Neural crest cell (in vitro differentiated cells): ENCODE results near the gene TFAP2E. TPM values are rescaled to one million over a fixed set of nuclear protein-coding genes. Genes with fewer than 3 reads are reported as not detected.

Source experiments
- DNase-seq: peaks from one replicate; pipeline ENCODE4 v3.0.0; 2021; ENCODE audit warnings: low read depth, mixed read lengths, low spot score
- H3K27ac Mint-ChIP-seq: one replicate; pipeline ENCODE4 v1.8.0; 2021; ENCODE audit warnings: mild to moderate bottlenecking, mixed read lengths; ENCODE audit not compliant: unreplicated experiment
- H3K27me3 Mint-ChIP-seq: 2 replicates; pipeline ENCODE4 v1.8.0; 2021; ENCODE audit warnings: low read depth, mild to moderate bottlenecking, mixed read lengths
- H3K36me3 Mint-ChIP-seq: 2 replicates; pipeline ENCODE4 v1.8.0; 2021; ENCODE audit warnings: low read depth, mild to moderate bottlenecking, mixed read lengths
- H3K4me1 Mint-ChIP-seq: 2 replicates; pipeline ENCODE4 v1.8.0; 2021; ENCODE audit warnings: mixed read lengths
- H3K4me3 Mint-ChIP-seq: one replicate; pipeline ENCODE4 v1.8.0; 2021; ENCODE audit warnings: mild to moderate bottlenecking, mixed read lengths
- H3K9me3 Mint-ChIP-seq: 2 replicates; pipeline ENCODE4 v1.8.0; 2021; ENCODE audit warnings: mixed read lengths
- CTCF ChIP-seq: fragments of 200-600 bp; sonication (generic); conservative IDR thresholded peaks from 2 replicates; pipeline ENCODE4 v1.5.0; 2021; ENCODE audit warnings: antibody characterized with exemption, mild to moderate bottlenecking
- total RNA-seq: library from RNA; stranded (reverse); gene quantifications from 2 replicates; pipeline ENCODE4 v1.2.1, GENCODE V29; 2021

Gene TFAP2E
- total RNA-seq, 1 donor from 2014 or later, result 0.61 TPM

- peaks cover 35% of the 10 kb centered on the region for H3K4me1 Mint-ChIP-seq
- H3K27me3 Mint-ChIP-seq, result no peaks in the 10 kb centered on the region
- H3K4me3 Mint-ChIP-seq, result peak overlapping the region; percentile 94
- no peak overlapping the region for H3K27ac Mint-ChIP-seq
- H3K36me3 Mint-ChIP-seq, result no peaks in the 10 kb centered on the region
- DNase-seq, result no peak
- TF ChIP-seq CTCF, result no peak
- no peaks in the 10 kb centered on the region for H3K9me3 Mint-ChIP-seq
Observed at GRCh38 chr1:35554266-35555211, 18.6 kb upstream of the TFAP2E start.

GRCh38 chr1:35555212-35555584 lies 17.9 kb upstream of the TFAP2E start:
- H3K36me3 Mint-ChIP-seq, result no peaks in the 10 kb centered on the region
- no peak for TF ChIP-seq CTCF
- H3K4me1 Mint-ChIP-seq, result peaks cover 36% of the 10 kb centered on the region
- DNase-seq, result no peak
- no peaks in the 10 kb centered on the region for H3K27me3 Mint-ChIP-seq
- no peak overlapping the region for H3K27ac Mint-ChIP-seq
- H3K9me3 Mint-ChIP-seq, result no peaks in the 10 kb centered on the region
- peak overlapping the region; percentile 94 for H3K4me3 Mint-ChIP-seq

DNA sequence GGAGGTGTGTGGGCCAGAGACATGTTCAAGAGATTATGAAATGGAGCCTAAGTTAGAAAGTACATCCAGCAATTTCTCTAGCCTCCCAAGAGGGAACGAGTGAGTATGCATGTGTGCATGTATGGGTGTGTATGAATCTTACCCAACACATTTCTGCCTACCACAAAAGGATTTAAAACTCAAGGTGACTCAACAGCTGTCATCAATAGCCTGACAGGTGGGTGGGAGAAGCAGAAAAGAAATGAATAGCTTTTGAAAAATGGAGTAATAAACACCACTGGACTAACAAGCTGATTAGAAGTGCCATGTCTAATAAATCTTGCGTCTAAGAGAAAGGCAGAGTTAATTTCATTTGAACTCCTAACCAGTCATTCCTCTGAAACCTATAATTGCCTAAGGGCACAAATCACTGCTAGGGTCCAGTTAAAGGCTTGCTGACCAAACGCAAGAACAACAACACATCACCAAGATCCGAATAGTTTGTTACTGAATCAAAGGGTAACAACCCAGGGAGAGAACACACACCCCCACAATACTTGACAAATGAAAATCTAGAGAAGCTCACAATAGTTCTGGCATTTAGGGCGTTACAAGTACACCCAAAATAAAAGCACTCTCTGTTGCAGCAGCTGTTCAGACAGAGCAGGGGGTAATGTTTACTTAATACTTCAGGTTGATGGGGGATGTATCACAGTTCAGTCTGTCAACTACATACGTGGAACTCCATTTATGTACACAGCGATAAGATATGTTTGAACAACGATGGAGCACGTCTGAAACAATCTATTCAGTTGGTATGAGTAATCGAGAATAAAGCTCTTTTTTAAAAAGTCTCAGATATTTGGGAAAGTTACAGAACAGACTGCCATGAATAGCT lies 17.3 kb upstream of the TFAP2E start:
- no peak for TF ChIP-seq CTCF
- Mint-ChIP-seq H3K36me3 (no peaks in the 10 kb centered on the region), H3K27me3 (no peaks in the 10 kb centered on the region), H3K4me3 (peak overlapping the region; percentile 94), H3K4me1 (peaks cover 36% of the 10 kb centered on the region), H3K27ac (no peak overlapping the region), H3K9me3 (no peaks in the 10 kb centered on the region)
- no peak for DNase-seq

GRCh38 chr1:35556484-35557117 lies 16.5 kb upstream of the TFAP2E start:
- Mint-ChIP-seq H3K9me3 (no peaks in the 10 kb centered on the region), H3K27me3 (no peaks in the 10 kb centered on the region), H3K27ac (peak overlapping the region; percentile 93), H3K36me3 (no peaks in the 10 kb centered on the region), H3K4me1 (peaks cover 41% of the 10 kb centered on the region), H3K4me3 (peak overlapping the region; percentile 94)
- DNase-seq, result no peak
- no peak for TF ChIP-seq CTCF

GRCh38 chr1:35557118-35557610 lies 15.9 kb upstream of the TFAP2E start, which contains the start of gene KIAA0319L:
Gene KIAA0319L, minus strand, starts transcription at chr1:35557403. Its CDS starts 2,912 bp downstream, at chr1:35554491.
- peak within 1 kb of the TSS; percentile 94 for H3K4me3 Mint-ChIP-seq
- peak within 1 kb of the TSS; percentile 97 for H3K27ac Mint-ChIP-seq
- peak; percentile 78 for DNase-seq
- no peaks in the 10 kb centered on the region for H3K36me3 Mint-ChIP-seq
- H3K9me3 Mint-ChIP-seq, result no peaks in the 10 kb centered on the region
- no peaks in the 10 kb centered on the region for H3K27me3 Mint-ChIP-seq
- TF ChIP-seq CTCF, result no peak
- H3K4me1 Mint-ChIP-seq, result peaks cover 45% of the 10 kb centered on the region
